ENCODE data around the gene SIN3B. TPM values are rescaled to one million over a fixed set of nuclear protein-coding genes. Genes with fewer than 3 reads are reported as not detected.

SIN3B gene
- total and polyA plus RNA-seq, 2 of the 13 experiments (the other 11 are each of a cell fraction or from before 2014, with no cell fraction given) = 12.9 to 25.7 TPM

GRCh38 chr19:16836115-16837034, 7.2 kb downstream of the SIN3B start (continued):
- 0 out of 4 replicates have a peak, but pooled peaks of 1 of the 2 experiments have one; percentile 24 for TF ChIP-seq MAFK (conservative IDR thresholded peaks at IDR 0.05 in 1 of 2, IDR thresholded peaks at IDR 0.05 in 1 of 2; ENCODE audit: low read length in 2 of 2)

- Histone ChIP-seq H3K9me3 (ENCODE audit: low read length) (no peaks in the 10 kb centered on the region), H3K4me3 (replicated peaks in 1 of 3; ENCODE audit: insufficient read depth in 1 of 3, low read depth in 2 of 3, low read length in 3 of 3) (no peak overlapping the region), H3K9ac (ENCODE audit: insufficient read depth, low read depth, low read length) (no peak overlapping the region), H3K36me3 (replicated peaks in 1 of 2; ENCODE audit: control insufficient read depth in 1 of 2, insufficient read depth in 2 of 2, low read length in 2 of 2) (peaks cover 24 to 55% of the 10 kb centered on the region in 2 experiments), H3K4me1 (ENCODE audit: insufficient read depth, low read length) (no peaks in the 10 kb centered on the region), H3K27me3 (ENCODE audit: control insufficient read depth in 1 of 2, insufficient read depth in 2 of 2, low read length in 2 of 2) (no peaks in the 10 kb centered on the region), H3K27ac (ENCODE audit: extremely low read length, insufficient read depth, low read length) (no peak overlapping the region), H3K4me2 (ENCODE audit: low read depth, low read length) (no peak overlapping the region), H2AFZ (ENCODE audit: low read length) (no peak overlapping the region), H3K79me2 (ENCODE audit: insufficient read depth, low read length) (no peaks in the 10 kb centered on the region), H4K20me1 (ENCODE audit: insufficient read depth, low read length) (no peaks in the 10 kb centered on the region)
- in situ Hi-C loops (cut with HindIII; ENCODE audit: extremely low pct_ligation_motif_present, low pct_unique_long_range_greater_than_20kb) = no loop called here
- no peak for ATAC-seq
- DNase-seq (ENCODE audit: low spot score) = no peak
- POLR2A ChIA-PET = no interaction called here
- BruUV-seq (replicated peaks) = no TSS peak
- WGBS (ENCODE audit: low lambda C conversion rate) = 96% methylated on average over 4 of the region's 4 CpGs
- CTCF ChIA-PET (ENCODE audit: low intra/inter-chr PET ratio, low total read pairs) = no interaction called here
- intact Hi-C loops (cut with micrococcal nuclease; ENCODE audit: unreplicated experiment) = no loop called here
- no peak for FAIRE-seq
- TF ChIP-seq TRAFD1 (CRISPR knock-in tag; IDR thresholded peaks at IDR 0.05; ENCODE audit: borderline replicate concordance) (no peak), IKZF5 (CRISPR knock-in tag; IDR thresholded peaks at IDR 0.05) (no peak), ZNF562 (CRISPR knock-in tag; IDR thresholded peaks at IDR 0.05; ENCODE audit: borderline replicate concordance) (no peak), CENPT (CRISPR knock-in tag; IDR thresholded peaks at IDR 0.05; ENCODE audit: low read depth) (no peak), ZNF788 (CRISPR knock-in tag; IDR thresholded peaks at IDR 0.05; ENCODE audit: borderline replicate concordance) (no peak), ZNF24 (IDR thresholded peaks at IDR 0.05) (no peak), POGK (CRISPR knock-in tag; conservative IDR thresholded peaks at IDR 0.05) (no peak), ZNF503 (CRISPR knock-in tag; IDR thresholded peaks at IDR 0.05) (no peak), WIZ (CRISPR knock-in tag; IDR thresholded peaks at IDR 0.05) (no peak), MAFF (IDR thresholded peaks at IDR 0.05; ENCODE audit: low read depth, low read length) (no peak), PREB (CRISPR knock-in tag; IDR thresholded peaks at IDR 0.05) (no peak), HMG20A (CRISPR knock-in tag; IDR thresholded peaks at IDR 0.05; ENCODE audit: borderline replicate concordance) (no peak)
Measured at GRCh38 chr19:16837035-16837362, 7.8 kb downstream of the SIN3B start.
